GM10266 (cell line): ENCODE measurements around the gene PSME1.
A peak's percentile ranks its signal among the peaks of the same experiment; 100 is the strongest.

Experiments
- DNase-seq: peaks from one replicate; pipeline ENCODE4 v3.0.0; 2012; ENCODE audit errors: extremely low spot score
- CTCF ChIP-seq: IDR thresholded peaks from 2 replicates; pipeline ENCODE4 v1.5.1; 2012; ENCODE audit warnings: mild to moderate bottlenecking, low read depth; ENCODE audit not compliant: control insufficient read depth, insufficient read depth; ENCODE audit errors: missing control alignments

The PSME1 gene

GRCh38 chr14:24138396-24139271, 2.6 kb downstream of the PSME1 start:
- DNase-seq: no peak
- no peak for TF ChIP-seq CTCF

- no peak for DNase-seq
- TF ChIP-seq CTCF: no peak
Observed at GRCh38 chr14:24139272-24139934, 3.4 kb downstream of the PSME1 start.

GRCh38 chr14:24141097-24141880, 5.3 kb downstream of the PSME1 start, which contains the start of gene EMC9:
EMC9 (minus strand) TSS chr14:24141591; CDS start chr14:24141304, 287 bp downstream.
- peak; percentile 96 for DNase-seq
- peak; percentile 7 for TF ChIP-seq CTCF

GRCh38 chr14:24143511-24143910, 7.5 kb downstream of the PSME1 start:
- TF ChIP-seq CTCF: no peak
- DNase-seq: no peak

GRCh38 chr14:24144451-24144850, 8.5 kb downstream of the PSME1 start:
- no peak for TF ChIP-seq CTCF
- DNase-seq: no peak

- no peak for TF ChIP-seq CTCF
- no peak for DNase-seq
Observed at GRCh38 chr14:24145219-24145618, 9.2 kb downstream of the PSME1 start.
